HG03280 (cell line): ENCODE results near the gene PPP1R8.

Experiments
- ATAC-seq: cut with Tn5 transposase; IDR thresholded peaks from one replicate; pipeline ENCODE4 v1.9.1; 2021; ENCODE audit warnings: mild to moderate bottlenecking, moderate library complexity; ENCODE audit not compliant: unreplicated experiment

Gene PPP1R8

DNA sequence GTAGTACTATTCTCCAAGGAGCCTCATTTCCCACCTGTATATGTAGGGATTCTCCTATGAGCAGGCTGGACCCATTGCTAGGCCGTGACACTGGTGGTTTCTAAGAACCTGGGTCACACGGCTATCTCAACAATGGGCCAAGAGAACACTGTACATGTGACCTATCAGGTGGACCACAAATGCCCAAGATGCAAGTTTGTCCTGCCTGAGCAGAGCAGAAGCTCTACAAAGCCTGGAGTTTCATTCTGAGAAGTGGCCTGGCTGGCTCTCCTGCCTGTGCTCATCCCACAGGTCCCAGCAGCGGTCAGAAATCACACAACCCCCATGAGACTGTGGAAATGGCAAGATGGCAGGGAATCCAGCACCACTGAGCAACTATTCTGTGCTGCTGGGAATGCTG lies 58.9 kb downstream of the PPP1R8 start:
- no peak for ATAC-seq

- ATAC-seq, result no peak
Measured at GRCh38 chr1:27891196-27891889, 60.8 kb downstream of the PPP1R8 start.

DNA sequence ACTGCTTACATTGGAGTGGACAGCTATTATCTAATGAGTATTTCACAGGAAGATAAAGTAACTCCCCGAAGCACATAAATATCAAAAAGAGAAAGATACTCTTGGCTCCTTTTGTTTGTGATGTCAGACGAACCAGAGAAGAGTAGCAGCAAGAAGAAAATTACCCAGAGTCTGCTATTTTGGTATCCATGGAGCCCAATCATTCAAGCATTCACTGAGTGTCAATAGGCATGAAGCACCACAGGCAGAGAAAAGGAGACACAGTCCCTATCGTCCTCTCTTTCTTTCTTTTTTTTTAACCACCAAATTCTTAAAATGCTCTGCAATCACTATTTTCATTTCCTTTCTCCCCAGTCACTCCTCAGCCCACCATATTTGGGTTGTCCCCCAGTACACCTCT lies 63.9 kb downstream of the PPP1R8 start:
- no peak for ATAC-seq
